ENCODE results near the gene NINL.
A peak's percentile ranks its signal among the peaks of the same experiment; 100 is the strongest.

The NINL gene

DNA sequence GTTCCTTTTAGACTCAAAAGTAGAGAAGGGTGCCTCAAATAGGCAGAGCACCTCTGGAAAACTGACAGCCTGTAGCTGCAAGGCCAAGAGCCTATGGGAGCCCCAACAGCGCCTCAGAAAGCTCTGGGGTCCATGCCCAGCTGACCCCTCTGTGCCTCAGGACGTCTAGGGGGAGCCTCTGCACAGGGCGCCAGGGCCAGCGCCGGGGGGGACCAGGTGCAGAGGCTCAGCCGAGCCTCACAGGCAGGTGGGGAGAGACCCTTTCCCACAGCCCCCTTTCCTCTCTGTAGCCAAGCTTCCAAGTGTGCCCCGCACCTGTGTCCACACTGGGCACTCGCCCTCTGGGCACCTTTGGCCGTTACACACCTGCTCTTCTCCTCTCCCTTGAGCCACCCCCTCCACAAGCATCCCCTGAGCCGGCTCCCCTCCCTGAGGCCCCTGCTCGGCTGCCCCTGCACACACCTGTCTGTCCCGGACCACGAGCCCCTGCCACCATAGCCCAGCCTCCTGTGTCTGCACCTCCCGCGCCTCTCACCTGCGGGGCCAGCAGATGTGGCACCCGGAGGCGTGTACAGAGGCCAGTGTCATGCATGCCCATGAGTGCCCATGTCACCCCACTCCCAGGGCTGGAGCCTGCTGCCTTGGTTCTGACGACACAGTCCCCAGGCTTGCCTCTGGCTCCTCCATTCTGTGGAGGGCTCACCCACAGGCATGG is 124.6 kb downstream of the NINL start:
- no peak for FAIRE-seq

DNA sequence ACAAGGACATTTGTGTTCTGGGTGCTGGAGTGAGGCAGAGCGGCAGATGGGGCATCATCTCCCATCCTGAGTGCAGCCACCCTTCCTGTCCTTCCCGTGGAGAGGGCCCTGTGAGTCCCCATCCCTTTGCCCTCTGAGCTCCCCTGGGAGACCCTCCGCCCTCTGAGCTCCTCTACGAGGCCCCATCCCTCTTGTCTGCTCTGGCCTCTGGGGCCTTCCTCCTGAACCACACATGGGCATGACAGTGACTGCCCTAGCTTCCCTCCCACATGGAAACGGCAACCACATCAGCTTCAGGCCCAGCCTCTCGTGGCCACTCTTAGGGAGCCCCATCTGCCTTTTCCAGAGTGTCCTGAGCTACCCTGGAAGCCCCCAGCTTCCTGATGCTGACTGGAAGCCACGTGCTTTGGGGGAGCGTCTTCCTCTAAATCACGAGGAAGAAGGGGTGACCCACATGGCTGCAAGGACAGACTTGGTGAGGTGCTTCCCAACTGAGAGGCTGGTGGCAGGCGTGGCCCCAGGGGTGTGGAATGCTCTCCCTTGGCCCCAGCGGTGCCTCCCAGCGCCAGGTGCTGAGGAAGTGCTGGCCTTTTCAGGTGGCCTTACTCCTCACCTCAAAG is 125.3 kb downstream of the NINL start:
- FAIRE-seq, result no peak

DNA sequence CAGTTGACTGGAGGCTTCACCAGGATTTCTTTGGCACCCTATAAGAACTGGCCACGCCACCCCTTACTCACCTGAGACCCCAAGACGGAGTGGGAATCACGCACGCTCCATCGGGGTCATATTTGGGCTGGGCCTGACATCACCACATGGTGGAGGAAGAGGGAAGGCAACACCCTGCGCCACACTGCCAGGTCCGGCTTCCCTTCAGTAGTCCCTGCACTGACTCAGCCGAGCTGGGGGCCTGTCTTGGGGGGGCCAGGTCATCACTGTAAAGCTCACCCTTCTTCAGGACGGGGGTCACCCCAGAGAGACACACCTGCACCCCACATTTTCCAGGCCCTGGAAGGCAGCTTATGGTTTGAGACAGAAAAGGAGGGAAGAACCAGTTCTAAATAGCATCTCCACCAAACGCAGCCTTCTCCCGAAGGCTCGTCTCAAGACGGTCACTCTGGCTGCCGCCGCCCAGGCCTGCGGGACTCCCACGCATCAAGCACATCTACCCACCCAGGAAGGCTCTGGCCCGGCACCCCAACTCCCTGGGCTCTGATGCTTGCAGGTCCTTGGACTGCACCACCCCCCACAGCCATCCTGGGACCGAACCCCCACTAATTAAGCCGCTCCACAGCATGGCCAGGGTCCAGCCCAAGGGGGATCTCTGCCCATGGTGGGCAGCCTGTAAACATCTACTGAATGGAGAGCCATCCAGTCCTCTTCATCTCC is 126.1 kb downstream of the NINL start:
- FAIRE-seq, result no peak

DNA sequence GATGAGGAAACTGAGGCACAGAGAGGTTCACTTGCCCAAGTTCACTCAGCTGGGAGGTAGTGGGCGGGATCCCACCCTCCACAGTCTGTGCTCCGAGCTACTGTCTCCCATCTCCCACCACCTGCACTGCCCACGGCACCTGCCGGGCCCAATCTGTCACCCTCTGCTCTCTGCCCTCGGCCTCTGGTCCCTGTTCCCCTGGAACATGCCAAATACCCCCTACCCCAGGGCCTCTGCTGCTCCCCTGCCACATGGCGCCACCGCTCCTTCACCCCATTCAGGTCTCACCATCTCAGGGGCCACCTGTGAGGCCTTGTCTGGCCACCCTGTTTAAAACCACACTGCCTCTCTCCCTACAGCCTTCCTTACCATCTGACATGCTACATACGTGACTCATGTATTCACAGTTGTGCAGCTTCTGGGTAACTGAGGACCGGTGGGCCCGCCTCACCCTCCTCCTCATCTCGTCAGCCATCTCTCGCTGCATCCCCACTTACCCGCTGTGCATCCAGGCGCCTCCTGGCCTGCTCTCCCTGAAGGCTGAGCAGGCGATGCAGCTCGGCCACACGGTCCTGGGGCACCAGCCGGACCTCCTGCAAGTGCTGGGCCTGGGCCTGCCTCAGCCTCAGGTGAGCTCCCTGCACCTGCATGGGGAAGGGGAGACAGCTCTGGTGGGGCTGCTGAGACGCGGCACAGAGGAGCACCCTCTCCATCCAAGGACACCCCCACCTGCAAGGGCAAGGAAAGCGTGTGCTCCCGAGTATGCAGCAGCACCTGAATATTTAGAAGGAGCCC is 127.2 kb downstream of the NINL start:
- FAIRE-seq, result no peak

DNA sequence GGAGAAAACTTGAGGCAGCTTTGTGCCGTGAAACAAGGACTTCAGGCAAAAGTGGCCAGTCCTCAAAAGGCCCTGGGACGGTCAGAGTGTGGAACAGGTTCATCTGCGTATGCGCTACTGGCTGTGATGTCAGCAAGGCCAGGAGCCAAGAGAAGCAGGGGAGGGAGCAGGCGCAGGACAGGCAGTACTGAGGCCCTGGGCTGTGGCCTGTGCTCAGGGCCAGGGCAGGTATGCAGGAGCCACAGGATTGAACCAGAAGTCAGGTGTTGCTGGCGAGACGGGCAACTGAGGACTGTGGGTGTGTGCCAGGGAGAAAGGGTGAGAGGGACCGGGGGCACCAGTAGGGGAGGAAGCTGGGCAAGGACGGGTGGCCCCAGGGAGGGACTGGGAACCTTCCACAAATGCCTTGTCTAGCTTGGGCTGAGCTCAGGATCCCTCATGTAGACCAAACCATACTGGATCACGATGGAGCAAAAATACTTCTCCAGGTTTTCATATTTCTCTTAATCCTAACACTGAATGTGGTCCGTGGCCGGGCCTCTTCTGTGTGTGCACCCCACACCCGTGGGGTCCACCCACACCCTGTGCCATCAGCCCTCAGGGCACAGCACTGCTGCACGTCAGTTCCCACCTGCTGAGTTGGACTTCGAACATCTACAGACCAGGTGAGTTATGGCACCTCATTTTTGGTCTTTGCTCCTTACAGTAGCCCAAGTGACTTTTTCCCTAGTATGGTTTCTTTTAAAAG is 131.0 kb downstream of the NINL start:
- FAIRE-seq, result no peak

DNA sequence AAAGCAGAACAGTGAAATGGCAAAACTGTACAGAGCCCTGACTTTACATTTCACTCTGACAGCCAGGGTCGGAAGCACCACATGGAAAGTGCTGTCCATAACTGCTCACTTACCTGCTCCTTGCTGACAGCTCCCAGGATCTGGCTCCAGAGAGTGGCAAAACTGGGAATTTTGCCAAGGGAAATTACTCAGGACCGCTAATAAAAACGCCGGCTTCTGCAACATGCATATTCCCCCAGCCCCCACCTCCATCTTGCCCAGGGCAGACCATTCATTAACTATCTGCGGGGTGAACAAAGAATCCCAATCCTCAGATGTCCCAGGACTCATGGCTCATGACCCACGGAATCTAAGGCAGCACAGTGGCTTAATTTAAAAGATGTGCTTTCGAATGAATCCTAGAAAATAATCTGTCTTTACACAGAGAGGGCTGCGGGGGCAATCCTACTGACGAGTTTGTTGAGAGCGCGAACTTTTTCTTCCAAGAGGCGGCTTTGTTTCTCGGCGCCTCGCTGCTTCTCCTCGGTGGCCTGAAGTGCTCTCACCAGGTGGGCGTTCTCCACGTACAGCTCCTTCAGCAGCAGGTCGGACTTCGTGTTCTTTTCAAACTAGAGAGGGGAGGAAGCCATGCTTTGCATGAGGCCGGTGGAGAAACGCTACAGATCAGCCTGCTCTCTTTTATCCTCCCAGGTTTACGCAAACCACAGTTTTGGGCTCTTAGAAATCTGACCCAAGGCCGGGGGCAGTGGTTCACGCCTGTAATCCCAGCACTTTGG is 132.1 kb downstream of the NINL start:
- no peak for FAIRE-seq

DNA sequence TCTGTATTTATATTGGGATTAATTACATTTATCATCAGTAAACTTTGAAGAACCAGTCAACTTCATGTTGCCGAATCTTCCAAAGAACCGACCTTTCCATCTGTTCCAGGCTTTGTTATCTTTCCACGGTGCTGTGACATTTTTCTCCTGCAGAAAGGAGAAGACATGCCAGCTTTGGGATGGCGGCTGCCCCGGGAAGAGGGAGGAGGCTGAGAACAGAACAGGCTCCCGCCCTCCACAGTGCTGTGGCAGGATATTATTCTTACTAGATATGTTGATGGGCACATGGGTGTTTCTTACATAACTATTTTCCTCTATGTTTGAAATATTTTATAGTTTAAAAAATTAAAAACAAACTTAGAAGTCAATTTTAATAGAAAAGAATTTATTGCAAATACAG is 133.0 kb downstream of the NINL start:
- no peak for FAIRE-seq

DNA sequence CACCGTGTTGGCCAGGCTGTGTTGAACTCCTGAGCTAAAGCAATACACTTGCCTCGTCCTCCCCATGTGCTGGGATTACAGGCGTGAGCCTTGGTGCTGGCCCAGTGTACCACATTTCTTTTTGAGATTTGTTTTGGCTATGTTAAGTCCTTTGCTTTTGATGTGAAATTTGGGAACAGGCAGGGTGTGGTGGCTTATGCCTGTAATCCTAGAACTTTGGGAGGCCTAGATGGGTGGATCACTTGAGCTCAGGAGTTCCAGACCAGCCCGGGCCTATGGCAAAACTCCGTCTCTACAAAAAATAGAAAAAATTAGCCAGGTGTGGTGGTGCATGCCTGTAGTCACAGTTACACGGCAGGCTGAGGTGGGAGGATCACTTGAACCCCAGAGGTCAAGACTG is 137.7 kb downstream of the NINL start:
- no peak for FAIRE-seq

DNA sequence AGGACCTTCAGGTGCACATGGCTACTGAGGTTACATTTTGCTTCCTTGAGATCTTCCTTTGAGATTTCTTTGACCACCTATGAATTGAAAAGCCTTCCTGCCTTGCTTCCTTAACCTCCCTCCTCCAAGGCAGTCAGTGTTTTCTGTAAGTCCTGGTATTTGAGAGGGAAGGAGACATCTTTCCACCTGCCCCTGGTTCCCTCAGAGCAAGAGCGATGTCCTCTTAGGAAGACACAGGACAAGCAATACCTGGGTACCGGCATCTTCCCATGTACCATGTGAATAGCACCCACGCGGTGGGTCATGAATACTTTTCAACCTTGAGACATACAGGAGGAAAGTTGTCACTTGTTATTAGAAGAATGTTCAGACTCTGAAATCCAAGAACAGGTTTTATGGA is 140.8 kb downstream of the NINL start:
- FAIRE-seq, result no peak

DNA sequence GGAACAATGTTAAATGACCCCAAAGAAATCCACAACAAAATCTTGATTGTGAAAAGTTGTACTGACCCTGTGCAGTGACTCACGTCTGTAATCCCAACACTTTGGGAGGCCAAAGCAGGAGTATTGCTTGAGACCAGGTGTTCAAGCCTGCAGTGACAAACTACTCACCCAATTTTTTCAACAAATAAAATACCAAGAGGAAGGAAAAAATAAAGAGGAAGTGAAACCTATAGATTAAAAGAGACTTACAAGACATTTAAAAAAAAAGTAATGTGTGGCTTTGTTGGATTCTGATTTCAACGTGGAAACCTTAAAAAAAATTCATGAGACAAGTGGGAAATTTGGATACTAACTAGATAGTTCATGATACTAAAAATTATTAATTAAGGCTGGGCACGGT is 146.0 kb downstream of the NINL start:
- FAIRE-seq, result no peak

DNA sequence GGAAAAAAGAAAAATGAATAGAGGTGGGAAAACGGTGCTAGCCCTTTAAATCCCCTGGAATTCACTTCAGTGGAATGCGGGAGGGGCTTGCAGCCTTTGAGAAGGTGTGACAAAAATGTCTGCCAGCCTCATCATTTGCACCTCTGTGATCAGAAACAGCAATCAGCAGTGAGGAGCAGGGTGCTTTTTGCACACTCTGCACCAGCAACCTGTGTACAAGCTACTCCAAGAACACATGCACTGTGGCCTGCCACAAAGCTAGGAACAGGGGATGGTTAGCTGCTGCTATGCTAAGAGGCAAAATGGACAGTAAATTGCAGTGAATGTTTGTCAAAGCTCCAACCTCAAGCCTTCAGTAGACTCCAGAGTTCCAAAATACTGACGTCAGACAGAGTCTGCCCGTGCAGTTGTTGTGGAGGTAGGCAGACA is 148.2 kb downstream of the NINL start:
- no peak for FAIRE-seq

DNA sequence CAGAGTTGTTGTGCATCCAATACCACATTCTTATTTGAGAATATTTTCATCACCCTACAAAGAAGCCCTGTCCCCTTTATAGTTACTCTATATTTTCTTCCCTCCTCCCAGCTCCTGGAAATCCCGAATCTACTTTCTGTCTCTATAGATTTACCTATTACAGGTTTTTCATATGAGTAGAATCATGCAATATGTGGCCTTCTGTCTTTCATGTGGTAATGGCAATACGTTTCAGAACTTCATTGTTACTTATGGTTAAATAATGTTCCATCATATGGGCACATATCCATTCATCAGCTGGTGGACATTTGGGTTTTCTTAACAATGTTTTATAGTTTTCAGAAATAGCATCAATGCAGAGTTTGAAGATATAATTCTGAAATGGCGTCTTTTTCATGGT is 160.8 kb downstream of the NINL start:
- FAIRE-seq, result no peak

DNA sequence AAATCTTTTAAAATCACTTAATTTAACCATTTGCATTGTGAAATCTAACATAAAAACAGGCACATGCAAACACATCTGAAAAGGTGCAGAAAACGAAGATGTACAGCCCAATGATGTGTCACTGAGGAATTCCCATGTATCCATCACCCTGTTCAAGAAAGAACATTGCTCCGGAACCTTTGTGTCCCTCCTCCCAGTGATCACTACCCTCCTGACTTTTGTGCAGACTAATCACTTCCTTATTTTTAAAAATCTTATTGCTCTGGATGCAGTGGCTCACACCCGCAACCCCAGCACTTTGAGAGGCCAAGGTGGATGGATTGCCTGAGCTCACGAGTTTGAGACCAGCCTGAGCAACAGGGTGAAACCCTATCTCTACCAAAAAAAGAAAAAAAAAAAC is 163.3 kb downstream of the NINL start:
- FAIRE-seq, result no peak

DNA sequence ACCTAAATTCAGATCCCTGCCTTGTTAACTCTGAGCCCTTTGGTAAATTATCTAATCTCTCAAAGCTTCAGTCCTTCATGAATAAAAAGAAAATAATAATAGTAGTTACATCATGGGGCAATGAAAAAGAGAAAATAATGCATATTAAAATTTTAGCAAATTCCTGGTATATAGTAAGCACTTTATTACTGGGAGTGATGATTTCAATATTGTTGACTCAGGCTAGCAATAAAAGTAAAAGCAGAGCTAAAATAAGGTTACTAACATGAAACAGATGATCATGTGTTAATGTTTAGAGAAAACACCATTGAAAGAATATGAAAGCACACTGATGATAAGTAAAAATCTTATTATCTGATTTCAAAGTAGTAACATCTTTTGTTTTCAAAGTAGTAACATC is 164.2 kb downstream of the NINL start:
- no peak for FAIRE-seq

DNA sequence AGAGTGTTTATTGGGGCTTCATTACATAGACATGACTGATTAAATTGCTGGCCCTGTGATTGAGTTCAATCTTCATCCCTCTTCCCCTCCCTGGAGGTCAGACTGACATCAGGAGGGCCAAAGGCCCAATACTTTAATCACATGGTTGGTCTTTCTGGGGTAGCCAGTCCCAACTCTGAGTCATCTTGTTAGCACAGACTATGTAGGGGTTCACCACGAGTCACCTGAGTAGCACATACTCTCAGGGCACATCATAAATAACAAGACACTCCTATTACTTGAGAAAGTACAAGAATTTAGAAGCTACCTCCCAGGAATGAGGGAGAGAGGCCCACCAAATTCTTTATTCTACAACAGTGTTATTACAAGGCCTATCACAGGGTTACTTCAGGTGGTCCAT is 166.6 kb downstream of the NINL start:
- FAIRE-seq, result no peak

DNA sequence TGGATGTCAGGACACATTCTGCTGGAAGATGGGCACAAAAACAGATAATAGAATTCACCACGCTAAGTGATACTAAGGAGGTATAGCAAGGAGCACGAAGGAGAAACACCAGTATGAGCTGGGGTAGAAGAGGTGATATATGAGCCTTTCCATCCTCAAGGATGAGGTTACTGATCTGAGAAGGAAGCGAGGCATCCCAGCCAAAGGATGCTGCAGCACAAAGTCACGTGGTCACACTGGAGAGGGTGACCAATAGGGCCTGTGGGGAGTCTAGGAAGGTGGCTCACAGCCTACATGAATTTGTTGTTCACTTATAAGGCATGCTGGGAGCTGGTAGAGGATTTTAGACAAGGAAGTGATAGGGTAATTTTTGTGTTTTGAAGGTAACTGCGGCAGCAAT is 176.4 kb downstream of the NINL start:
- FAIRE-seq, result no peak

DNA sequence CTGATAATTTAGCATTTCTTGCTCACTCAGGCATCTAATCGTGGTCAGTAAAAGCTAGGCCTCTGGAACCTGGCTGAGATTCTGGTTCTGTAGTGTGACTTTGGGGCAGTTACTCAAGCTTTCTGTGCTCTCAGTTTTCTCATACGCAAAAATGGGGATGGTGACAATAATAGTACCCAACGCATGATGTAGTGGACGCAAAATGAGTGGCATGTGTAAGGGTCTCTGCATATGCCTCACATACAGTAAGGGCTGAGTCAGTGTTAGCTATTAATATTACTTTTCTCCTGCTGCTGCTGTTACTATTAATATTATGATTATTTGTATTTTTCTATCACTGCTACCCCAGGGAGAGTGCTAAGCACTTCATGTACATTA is 177.2 kb downstream of the NINL start:
- no peak for FAIRE-seq

DNA sequence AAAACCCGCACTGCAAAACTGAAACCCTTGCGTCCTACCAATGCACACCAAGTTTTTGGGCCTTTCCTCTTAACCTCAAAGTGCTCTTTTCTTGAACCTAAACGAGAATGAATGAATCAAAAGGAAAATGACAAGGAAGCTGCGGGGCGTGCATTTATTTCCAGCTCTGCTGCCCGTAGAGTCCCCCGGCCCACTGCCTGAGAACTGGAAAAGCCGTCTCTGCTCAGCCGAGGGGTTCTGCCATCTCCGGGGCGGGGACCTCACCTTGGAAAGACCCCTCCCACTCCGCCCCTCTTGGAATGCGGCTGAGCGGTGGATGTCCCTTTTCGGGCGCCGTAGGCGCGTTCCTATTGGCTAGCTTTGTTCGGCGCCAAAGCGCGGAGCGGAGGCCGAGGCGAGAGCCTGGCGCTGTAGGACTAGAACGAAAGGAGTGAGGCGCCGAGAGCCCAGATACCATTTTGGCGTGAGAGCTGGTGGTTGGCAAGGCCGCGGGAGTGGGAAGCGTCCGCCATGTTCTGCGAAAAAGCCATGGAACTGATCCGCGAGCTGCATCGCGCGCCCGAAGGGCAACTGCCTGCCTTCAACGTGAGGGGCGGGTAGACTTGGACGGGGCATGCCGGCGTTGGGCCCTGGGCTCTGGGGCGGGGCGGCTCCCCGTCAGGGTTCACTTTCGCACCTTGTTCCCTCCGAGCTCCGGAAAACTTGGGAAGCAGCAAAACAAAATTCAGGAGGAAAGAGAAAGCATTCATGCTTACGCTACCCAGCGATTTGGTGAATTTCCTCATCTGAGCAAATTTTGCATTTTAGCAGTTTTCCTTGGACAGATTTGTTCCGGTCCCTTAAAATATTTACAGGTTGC is 177.8 kb downstream of the NINL start, which contains the start of gene GINS1:
Gene GINS1 (plus strand): TSS at position 363 of the 859 bp plus-strand sequence. CDS start 148 bp downstream, at position 511.
- peak; percentile 22 for FAIRE-seq
